Mucosa of stomach (tissue), 1 donor: ENCODE data around the gene EYS.

Source experiments
- H3K27me3 ChIP-seq: one replicate; pipeline ENCODE4 v1.7.0; 2013; ENCODE audit warnings: mild to moderate bottlenecking, low read length; ENCODE audit not compliant: control insufficient read depth, insufficient read depth
- H3K36me3 ChIP-seq: one replicate; pipeline ENCODE4 v1.7.0; 2013; ENCODE audit warnings: low read length; ENCODE audit not compliant: control insufficient read depth, insufficient read depth
- H3K4me1 ChIP-seq: one replicate; pipeline ENCODE4 v1.7.0; 2013; ENCODE audit warnings: mild to moderate bottlenecking, low read length; ENCODE audit not compliant: control insufficient read depth, insufficient read depth
- H3K4me3 ChIP-seq: one replicate; pipeline ENCODE4 v1.7.0; 2013; ENCODE audit warnings: low read length
- H3K9ac ChIP-seq: one replicate; pipeline ENCODE4 v1.7.0; 2013; ENCODE audit warnings: mild to moderate bottlenecking, low read length, moderate library complexity
- H3K9me3 ChIP-seq: one replicate; pipeline ENCODE4 v1.7.0; 2013; ENCODE audit warnings: mild to moderate bottlenecking, low read length, moderate library complexity; ENCODE audit not compliant: control insufficient read depth
- donor health status: Pancreatic carcinoma.

Gene EYS

DNA sequence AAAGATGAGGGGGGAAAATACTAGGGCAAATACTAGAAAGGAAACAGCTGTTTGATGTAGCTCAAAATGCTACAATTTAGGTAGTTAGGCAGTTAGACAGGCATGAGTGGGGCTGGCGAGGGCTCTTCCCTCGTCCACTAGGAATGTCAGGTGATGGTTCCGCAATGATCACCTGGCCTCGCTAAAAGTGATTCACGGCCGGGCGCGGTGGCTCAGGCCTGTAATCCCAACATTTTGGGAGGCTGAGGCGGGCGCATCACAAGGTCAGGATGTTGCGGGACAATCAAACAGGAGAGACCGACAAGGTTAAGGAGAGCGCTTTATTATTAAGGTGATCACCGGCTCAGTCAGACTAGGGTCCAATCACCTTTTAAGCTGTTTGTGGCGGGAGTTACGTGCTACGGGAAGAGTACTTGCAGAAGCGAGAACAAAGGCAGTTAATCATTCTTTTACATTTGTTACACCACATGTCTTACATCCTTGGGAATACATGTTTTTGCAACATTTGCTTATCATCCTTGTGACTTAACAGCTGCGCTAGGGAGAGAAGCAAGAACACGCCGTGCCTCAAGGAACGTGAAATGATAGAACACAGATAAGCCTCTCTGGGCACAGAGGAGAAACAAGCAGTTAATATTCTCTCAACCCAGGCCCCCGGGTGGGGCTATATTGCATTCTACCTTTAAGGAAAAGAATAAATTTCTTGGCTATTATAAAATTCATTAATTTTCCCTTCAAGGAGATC is 1025.4 kb downstream of the EYS start:
- no peak overlapping the region for H3K9ac ChIP-seq
- no peaks in the 10 kb centered on the region for H3K4me1 ChIP-seq
- no peaks in the 10 kb centered on the region for H3K27me3 ChIP-seq
- H3K36me3 ChIP-seq: no peaks in the 10 kb centered on the region
- no peaks in the 10 kb centered on the region for H3K9me3 ChIP-seq
- H3K4me3 ChIP-seq: no peak overlapping the region

DNA sequence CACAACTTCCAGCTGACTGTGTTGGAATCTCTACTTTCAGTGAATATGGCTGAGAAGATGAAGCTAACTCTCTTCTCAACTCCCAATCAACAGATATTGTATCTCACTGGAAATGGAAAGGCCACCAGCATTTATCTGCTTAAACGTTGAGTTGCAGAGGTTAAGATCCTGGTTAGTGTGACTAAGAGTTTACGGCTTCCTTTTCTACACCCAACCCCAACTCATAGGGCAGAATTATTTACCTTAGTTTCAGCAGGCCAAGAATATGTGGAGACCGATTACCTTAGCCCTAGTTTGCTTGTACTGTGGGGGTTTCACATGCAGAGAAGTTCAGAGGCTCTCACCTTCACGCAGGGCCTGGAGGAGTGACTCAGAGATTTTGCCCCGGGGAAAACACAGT is 1026.6 kb downstream of the EYS start:
- no peaks in the 10 kb centered on the region for H3K27me3 ChIP-seq
- H3K9me3 ChIP-seq: no peaks in the 10 kb centered on the region
- no peak overlapping the region for H3K4me3 ChIP-seq
- no peaks in the 10 kb centered on the region for H3K4me1 ChIP-seq
- no peaks in the 10 kb centered on the region for H3K36me3 ChIP-seq
- no peak overlapping the region for H3K9ac ChIP-seq

DNA sequence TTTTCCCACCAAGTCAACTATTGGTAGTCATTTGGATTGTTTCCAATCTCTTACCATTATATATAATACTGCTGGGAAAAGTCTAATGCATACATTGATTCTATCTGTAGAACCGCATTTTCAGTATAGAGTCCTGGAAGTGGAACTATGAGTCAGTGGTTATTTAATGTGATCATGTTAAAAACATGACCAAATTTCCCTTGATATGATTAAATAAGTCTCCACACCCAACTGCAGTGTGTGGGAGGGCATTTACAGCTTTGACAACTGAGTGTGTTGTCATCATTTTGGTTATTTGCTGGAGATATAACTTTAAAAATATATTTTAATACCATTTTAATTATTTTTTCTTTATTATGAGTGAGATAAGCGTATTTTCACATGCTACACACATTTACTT is 1027.6 kb downstream of the EYS start:
- no peaks in the 10 kb centered on the region for H3K36me3 ChIP-seq
- no peak overlapping the region for H3K4me3 ChIP-seq
- no peak overlapping the region for H3K9ac ChIP-seq
- H3K4me1 ChIP-seq: no peaks in the 10 kb centered on the region
- no peaks in the 10 kb centered on the region for H3K9me3 ChIP-seq
- no peaks in the 10 kb centered on the region for H3K27me3 ChIP-seq

DNA sequence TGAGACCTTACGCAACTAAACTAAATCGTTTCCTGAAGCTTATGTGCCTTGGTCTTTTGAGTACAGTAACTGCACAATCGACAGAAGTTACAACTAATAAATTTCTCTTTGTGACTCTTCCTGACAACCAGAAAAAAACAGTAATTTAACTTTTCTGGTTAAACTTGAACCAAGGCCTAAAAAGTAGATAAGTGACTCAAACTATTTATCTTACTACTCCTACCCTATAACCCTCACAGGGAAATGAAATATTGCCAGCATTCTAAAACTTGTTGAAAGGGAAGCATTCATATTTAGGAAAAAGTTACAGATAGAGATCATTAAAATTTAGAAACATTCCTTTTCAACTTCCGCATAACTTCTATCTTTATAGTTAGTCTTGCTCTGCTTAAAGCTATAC is 1034.4 kb downstream of the EYS start:
- Histone ChIP-seq H3K4me1 (no peaks in the 10 kb centered on the region), H3K9me3 (no peaks in the 10 kb centered on the region), H3K9ac (no peak overlapping the region)

GRCh38 chr6:64672131-64672530 is 1034.9 kb downstream of the EYS start:
- H3K9me3 ChIP-seq: no peaks in the 10 kb centered on the region
- H3K4me1 ChIP-seq: no peaks in the 10 kb centered on the region
- H3K9ac ChIP-seq: no peak overlapping the region
- no peak overlapping the region for H3K4me3 ChIP-seq
- H3K36me3 ChIP-seq: no peaks in the 10 kb centered on the region
- H3K27me3 ChIP-seq: no peaks in the 10 kb centered on the region

More for the DNA sequence above, 1034.4 kb downstream of the EYS start:
- Histone ChIP-seq H3K4me3 (no peak overlapping the region), H3K36me3 (no peaks in the 10 kb centered on the region), H3K27me3 (no peaks in the 10 kb centered on the region)

DNA sequence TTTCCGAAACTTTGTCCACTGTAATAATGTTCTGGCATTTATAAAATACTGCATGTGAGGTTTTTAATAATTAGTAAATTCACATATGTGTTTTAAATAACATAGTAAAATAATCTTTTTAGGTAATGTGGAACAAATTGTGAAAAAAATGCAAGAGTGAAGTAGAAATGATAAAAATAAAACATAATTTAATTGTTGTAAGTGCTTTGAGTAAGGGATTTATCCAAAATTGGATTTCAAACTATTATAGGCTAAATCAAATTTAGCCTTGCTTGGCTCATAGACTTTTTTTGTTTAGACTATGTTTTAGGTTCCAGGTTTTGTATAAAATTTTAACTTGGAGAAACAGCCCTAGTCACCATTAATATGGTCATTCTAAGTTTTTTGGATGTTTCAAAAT is 1041.9 kb downstream of the EYS start:
- H3K4me3 ChIP-seq: no peak overlapping the region
- H3K36me3 ChIP-seq: no peaks in the 10 kb centered on the region
- H3K9me3 ChIP-seq: no peaks in the 10 kb centered on the region
- H3K27me3 ChIP-seq: no peaks in the 10 kb centered on the region
- no peaks in the 10 kb centered on the region for H3K4me1 ChIP-seq
- no peak overlapping the region for H3K9ac ChIP-seq

- Histone ChIP-seq H3K27me3 (no peaks in the 10 kb centered on the region), H3K4me1 (no peaks in the 10 kb centered on the region), H3K4me3 (no peak overlapping the region), H3K9me3 (no peaks in the 10 kb centered on the region), H3K36me3 (no peaks in the 10 kb centered on the region), H3K9ac (no peak overlapping the region)
Measured at GRCh38 chr6:64664480-64664879, 1042.5 kb downstream of the EYS start.

GRCh38 chr6:64644024-64644423 is 1063.0 kb downstream of the EYS start:
- no peaks in the 10 kb centered on the region for H3K4me1 ChIP-seq
- H3K9ac ChIP-seq: no peak overlapping the region
- no peak overlapping the region for H3K4me3 ChIP-seq
- no peaks in the 10 kb centered on the region for H3K36me3 ChIP-seq
- no peaks in the 10 kb centered on the region for H3K27me3 ChIP-seq
- H3K9me3 ChIP-seq: no peaks in the 10 kb centered on the region

GRCh38 chr6:64630901-64631300 is 1076.1 kb downstream of the EYS start:
- no peaks in the 10 kb centered on the region for H3K9me3 ChIP-seq
- H3K27me3 ChIP-seq: no peaks in the 10 kb centered on the region
- H3K4me1 ChIP-seq: no peaks in the 10 kb centered on the region
- H3K4me3 ChIP-seq: no peak overlapping the region
- no peak overlapping the region for H3K9ac ChIP-seq
- no peaks in the 10 kb centered on the region for H3K36me3 ChIP-seq

DNA sequence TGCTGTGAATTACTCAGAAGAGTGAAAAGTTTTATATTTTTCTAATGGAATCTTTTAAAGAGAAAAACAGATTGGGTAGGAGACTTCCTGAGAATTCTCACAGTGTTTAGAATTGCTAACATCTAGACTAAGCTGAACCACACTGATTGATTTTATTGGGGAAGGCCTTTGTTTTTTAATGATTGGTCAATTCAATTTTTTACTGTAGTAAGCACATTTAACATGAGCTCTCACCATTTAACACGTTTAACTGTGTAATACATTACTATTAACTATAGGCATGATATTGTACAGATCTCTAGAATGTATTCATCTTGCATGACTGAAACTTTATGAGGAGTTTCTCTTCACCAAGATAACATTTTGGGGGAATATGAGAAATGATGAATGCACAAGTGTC is 1084.1 kb downstream of the EYS start:
- Histone ChIP-seq H3K4me3 (no peak overlapping the region), H3K36me3 (no peaks in the 10 kb centered on the region), H3K9me3 (no peaks in the 10 kb centered on the region), H3K4me1 (no peaks in the 10 kb centered on the region), H3K9ac (no peak overlapping the region), H3K27me3 (no peaks in the 10 kb centered on the region)

DNA sequence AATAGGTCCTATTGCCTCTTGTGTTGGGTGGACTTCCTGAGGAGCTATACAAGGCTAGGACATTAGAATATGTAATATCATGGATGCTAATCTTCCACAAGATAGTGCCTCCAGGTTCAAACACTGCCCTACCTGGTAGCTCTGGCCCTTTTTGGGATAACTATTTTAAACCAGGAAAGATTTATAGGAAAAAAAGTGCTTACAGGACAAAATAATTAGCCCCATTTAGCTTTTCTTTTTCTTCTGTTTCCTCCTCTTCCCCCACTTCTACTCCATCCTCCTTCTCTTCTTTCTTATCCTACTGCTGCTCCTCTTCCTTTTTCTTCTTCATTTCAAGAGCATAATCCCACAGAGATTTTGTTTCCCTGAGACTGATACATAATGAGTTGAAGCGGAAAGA is 1104.0 kb downstream of the EYS start:
- Histone ChIP-seq H3K4me1 (no peaks in the 10 kb centered on the region), H3K4me3 (no peak overlapping the region), H3K27me3 (no peaks in the 10 kb centered on the region), H3K9ac (no peak overlapping the region), H3K36me3 (no peaks in the 10 kb centered on the region), H3K9me3 (no peaks in the 10 kb centered on the region)

- no peak overlapping the region for H3K9ac ChIP-seq
- no peak overlapping the region for H3K4me3 ChIP-seq
- no peaks in the 10 kb centered on the region for H3K36me3 ChIP-seq
- no peaks in the 10 kb centered on the region for H3K4me1 ChIP-seq
- H3K9me3 ChIP-seq: no peaks in the 10 kb centered on the region
- no peaks in the 10 kb centered on the region for H3K27me3 ChIP-seq
Measured at GRCh38 chr6:64591676-64592036, 1115.4 kb downstream of the EYS start.
